GM19328 (cell line): Measurements from ENCODE around the gene PLCB2.

Experiments
- ATAC-seq: cut with Tn5 transposase; IDR thresholded peaks from one replicate; pipeline ENCODE4 v1.9.1; 2021; ENCODE audit warnings: mild to moderate bottlenecking, moderate library complexity; ENCODE audit not compliant: unreplicated experiment

PLCB2 gene

DNA sequence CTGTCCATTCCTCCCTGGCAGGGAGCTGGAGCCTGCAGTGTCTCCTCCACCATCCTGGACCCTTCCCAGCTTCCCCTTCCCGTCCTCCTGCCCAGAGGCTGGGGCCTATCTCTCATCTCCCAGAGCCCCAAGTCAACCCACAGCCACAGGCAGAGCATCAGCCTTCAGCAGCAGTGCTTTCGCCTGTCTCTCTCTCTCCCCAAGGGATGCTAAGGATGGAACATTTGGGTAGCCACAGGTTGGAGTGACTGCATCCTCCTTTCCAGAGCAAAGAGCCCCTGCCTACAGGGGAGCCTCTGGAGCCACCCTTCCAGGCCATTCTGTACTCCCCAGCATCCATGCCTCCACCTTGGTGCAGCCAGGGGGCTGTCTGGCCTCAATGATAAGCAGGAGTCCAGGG, 4.2 kb downstream of the PLCB2 start:
- ATAC-seq, result no peak

DNA sequence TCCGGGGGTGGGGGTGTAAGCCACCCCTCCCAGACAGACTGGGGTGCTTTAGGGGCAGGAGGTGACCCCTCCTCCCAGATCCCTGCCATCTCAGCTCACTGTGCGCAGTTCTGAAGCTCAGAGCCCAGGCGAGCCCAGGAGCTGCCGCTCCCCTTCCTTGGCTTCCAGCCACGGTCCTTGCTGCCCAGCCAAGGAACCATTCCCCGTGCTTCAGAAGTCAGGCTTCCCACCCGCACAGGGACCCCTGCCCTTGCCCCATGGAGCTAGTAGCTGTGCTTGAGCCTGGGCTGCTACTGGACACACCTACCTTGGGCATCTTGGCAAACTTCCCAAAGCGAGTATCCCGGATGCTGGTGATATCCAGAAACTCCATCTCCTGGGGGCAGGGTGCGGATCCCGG, 4.8 kb downstream of the PLCB2 start:
- no peak for ATAC-seq

DNA sequence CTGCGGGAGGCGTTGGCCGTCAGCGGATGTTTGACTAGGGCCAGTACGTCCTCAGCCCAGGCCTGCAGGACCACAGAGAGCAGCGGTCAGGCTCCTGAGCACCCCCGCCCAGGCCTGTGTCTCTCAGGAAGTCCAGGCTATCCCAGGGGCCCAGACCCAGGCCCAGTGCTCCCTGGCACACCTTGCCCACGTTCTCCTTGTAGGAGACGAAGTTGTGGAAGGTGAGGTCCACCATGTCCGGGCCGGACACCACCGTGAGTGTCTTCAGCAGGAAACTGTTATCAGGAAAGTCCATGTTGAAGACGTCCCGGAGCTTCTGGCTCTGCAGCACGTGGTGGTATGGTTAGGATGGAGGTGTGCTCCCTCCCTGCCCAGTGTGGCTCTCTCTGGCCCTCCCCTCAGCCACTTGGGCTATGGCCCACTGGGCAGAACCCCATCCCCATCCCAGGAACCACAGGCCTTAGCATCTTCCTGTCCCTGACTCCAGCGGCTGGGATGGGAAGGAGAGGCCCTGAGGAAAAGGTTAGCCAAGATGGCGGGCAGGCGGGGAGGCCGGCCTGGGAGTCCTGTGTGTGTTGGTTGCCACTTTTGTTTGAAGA, 5.3 kb downstream of the PLCB2 start:
- no peak for ATAC-seq

DNA sequence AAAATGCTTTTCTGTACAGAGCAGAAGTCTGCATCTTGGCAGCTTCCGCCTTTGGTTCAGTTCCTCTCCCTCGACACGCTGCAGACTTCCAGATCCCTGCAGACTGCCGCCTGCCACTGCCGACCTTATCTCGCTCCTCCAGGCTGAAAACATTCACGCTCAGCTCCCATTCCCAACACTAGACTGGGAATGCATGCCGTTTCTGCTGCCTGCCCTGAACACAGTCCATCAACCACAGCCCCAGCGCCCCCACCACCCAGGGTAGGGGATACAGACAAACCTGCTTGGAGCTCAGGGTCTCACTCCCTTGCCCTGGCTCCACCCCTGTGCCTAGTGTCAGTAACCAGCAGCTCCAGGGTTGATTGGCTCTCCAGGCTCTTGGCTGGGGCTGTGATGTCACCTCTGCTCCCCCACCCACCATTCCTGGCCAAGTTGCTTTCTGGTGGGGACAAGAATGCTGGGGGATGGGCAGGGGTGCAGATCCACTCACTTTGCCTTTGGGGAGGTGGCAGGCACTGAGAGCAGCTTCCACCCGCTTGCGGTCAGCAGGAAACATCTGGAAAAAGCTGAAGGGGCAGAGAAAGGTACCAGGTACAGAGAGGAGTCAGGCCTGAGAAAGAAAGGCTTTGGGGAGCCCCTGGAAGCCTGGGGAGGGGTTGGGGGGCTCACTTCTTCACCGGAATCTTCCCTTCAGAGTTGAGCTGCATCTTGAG, 6.1 kb downstream of the PLCB2 start:
- ATAC-seq, result no peak

DNA sequence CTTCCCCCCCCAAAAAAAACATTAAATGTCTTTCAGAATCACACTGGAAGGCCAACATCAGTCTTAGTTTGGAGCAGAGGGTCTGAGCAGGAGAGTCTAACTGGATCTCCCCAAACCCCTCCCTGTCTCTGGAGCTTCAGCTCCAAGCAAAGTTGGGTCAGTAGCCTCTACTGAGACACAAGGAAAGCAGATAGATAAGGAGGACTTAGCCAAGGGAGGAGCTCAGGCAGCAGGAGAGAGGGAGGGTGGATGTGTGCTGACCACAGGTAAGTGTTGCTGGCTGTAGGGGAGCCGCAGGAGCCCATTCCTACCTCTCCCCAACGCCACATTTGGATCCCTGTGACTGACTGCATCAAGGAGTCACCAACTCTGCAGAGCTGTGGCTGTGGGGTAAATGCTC, 7.0 kb downstream of the PLCB2 start:
- no peak for ATAC-seq

DNA sequence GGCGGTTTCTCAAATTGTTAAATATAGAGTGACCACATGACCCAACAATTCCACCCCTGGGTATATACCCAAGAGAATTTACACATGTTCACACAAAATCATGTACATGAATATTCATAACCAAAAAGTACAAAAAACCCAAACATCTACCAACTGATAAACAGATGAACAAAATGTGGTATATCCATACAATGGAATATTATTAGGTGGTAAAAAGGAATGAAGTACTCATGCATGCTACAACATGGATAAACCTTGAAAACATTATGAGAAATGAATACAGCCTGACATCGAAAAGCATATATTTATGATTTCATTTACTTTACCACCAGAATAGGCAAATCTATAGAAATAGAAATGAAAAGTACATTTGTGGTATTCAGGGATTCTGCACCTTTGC, 7.4 kb downstream of the PLCB2 start:
- ATAC-seq, result no peak

DNA sequence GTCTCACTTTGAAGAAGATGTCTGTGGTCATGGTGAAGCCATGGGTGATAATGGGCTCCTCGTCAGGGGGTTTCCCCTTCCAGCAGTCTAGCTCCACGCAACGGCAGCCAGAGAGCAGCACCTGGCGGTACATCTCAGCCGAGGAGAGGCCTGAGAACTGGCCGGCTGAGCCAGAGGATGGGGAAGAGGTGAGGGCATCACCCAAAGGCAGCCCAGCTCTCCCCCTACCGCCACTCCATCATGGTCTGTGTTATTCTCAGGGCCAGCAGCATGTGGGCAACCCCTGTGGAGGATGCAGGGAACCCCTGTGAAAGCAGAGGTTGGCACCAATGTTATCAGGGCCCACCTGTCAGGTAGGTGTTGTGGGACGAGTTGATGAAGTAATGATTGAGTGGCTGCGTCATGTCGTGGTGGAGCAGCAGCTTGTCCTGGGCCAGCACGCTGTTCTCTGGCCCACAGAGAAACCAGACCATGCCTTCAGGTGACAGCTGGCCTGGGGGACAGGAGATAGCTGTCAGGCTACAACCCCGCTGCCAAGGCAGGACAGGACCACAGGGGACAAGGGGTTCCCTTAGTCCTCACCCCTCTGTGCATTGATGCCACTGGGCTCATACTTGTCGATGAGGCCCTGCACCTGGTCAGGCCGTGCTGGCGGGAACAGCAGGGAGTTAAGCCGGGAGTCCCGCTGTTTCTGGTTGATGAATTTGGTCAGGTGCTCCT, 9.4 kb downstream of the PLCB2 start:
- ATAC-seq, result no peak

DNA sequence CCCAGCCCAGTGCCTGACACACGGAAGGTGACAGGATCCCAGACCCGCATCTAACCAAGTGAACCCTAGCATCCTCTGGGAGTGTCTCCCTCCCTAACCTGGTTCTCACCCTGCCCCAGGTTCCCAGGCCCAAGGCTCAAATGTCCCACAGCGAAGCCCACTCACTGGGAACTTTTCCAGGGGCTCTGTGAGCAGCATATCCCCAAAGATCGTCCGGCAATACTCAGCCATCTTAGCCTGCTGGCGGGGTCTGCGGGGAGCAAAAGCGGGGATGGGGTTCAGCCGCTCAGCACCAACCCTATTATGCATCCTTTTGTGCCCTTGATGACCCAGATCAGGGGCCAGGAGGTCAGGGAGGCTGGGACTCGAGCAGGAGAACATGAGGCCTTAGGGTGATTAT, 10.4 kb downstream of the PLCB2 start:
- ATAC-seq, result no peak

DNA sequence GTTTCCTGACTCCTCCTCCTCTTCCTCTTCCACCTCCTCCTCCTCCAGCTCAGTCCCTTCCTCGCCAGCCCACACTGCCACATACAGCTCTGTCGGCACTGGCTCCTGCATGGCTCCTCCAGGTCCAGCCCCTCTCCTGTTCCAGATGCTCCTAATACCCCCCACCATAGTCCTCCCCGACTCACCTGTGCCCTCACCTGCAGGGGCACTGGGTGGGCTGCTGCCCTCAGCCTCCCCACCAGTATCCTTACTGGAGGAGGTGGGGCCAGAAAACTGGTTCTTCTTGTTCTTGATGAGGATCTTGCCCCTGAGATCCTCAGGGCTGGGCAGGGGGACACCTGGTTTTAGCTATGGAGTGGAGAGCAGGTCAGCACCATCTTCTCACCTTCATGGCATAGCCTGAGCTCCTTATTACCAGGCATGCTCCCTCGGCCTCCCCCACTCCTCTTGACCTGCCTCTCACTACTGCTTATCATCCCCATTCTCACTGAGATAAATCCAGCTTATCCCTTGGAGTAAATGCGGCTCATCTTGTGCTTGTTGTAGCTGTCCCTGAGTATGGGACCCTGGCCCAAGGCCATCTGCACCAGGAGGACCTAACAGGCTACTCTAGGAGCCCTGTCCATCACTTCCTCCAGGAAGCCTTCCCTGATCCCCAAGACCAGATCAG, 11.0 kb downstream of the PLCB2 start:
- ATAC-seq, result no peak

DNA sequence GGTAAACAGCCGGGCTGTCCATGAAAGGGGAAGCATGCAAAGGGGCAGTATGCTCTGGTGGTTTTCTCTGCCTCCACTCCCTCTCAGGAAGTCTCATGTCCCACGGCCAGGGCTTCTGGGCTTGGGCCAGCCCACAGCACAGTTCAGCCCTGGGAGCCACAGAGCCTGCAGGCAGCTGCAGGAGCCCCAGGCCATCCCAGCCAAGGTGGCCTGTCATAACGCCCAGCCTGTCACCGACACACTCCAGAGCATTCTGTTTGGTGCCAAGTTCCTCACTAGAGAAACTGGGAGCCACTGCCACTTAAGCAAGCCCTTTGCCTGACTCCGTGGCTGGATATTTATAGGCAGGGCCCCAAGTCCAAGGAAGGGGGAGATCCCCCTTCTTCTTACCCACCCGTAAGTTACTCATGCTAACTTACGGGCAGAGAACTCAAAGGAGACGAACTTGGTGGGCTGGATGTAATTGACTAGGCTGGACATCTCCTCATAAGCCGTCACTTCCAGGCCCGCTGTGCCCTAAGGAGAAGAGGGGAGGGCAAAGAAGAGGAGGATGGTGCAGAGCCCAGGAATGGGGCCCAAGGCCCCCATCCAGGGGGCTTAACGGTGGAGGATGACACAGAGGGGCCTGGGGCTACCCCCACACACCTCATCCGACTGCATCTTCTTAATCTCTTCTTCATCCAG, 11.7 kb downstream of the PLCB2 start:
- ATAC-seq, result no peak

DNA sequence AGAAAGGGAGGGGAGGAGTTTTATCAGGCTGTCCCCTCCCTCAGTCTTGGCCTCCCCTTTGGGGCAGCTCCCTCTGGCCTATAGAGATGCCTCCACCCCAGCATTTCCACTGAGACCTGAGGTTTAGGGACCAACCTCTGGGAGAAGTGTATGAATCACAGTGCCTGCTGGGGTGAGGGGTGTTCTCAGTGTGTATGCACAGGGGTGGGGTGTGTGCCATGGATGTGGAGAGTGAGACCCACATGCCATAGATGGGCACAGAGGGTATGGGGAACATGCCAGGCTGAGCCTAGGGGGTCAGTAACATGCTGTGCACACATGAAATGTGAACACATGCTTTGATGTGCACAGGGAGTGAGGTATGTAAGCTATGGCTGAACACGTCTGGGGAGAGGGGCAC, 12.4 kb downstream of the PLCB2 start:
- no peak for ATAC-seq

DNA sequence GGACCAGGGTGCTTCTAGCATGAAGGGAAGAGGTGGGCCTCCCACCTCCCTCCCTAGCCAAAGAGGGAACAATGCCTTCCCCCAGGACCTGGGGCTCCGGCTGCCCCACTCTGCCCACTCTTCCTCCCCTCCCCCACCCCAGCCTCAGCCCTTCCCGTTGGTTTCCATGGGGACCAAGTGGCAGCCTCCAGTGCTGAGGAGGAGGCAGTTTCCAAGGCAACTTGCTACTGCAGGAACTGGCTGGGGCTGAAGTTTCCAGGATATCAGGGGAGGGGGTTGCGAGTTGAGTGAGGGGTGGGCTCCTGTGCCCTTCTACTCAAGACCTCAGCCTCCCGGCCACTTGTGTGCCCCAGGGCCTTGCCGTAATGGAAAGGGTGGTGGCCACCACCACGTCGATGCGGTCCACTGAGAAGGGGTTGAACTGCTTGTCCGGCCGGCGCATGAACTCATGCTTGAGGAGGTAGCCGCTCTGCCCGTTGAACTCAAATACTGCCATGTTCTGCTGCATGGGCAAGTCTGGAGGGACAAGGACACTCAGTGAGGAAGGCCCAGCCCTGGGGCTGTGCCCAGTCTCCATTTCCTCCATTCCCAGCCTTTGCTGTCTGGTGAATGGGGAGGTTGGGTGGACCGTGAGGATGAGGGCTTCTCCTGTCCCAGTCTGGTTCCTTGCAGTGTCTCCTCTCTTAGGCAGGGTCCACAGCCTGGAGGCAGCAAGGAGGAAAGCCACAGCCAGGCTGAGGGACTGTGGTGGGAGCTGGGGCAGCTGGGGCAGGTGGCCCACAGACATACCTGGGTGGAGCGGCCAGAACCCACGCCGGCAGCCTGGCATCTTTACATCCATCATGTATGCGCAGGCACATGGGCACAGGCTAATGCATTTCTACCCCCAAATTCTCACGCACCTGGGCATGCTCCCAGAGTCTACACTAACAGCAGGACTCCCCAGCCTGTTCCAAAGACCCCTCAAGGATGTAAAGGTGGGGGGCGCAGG, 13.5 kb downstream of the PLCB2 start:
- ATAC-seq, result no peak

DNA sequence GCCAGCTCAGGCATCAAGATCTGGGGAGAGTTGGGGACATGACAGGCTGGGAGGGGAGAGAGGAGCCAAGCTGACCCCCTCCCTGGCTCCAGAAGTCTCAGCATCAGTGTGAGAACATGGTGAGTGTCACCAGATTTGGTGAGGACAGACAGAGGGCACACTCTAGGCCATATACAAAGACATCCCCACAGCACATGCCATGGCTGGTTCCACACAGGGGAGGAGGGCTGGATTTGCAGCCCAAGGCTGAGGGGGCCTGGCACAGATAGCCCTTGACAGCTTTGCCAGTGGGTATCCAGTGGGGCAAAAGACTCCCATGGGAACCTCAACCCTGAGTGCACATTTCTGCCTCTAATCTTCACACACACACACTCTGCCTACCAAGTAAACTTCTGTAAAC, 14.7 kb downstream of the PLCB2 start:
- ATAC-seq, result no peak

DNA sequence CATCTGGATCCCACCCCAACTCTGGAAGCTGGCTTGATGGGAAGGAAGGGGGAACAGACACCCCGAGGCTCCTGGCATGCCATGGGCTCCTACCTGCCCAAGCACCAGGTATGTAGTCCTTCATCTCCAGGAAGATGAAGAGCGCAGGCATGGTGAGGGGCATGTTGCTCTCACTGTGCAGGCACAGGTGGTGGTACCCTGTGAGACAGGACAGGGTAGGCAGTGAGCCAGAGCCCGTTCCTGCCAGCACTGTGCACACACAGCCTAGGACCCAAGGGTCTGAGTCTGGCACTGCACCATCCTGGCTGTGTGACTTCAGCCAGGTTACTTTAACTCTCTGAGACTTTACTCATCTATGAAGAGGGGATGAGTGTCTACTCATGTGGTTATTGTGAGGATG, 15.5 kb downstream of the PLCB2 start:
- no peak for ATAC-seq

DNA sequence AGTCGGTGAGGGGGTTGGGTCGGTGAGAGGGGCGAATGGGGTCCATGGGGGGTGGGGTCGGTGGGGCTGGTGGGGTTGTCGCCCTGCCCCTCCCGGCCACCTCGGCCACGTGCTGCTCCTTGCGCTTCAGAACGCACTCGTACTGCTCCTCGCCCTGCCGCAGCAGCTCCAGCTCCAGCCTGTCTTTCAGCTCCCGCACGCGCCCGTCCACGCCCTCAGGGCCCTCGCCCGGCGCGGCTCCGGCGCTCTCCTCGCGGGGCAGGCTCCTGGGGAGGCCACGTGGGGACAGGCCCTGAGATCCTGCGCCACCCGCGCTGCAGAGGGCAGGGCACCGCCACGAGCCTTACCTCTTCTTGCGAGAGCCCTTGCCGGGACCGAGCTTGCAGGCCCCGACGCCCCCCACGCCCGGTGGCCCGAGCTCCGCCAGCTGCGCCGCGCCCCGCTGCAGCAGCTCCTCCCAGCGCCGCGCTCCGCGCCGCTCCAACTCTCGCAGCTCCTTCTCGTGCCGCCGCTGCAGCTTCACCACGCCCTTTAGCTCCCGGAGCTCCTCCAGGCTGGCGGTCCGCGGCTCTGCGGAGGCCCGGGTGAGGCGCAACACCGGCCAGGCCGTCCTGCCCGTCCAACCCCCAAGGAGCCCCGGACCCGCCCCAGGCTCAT, 16.7 kb downstream of the PLCB2 start:
- no peak for ATAC-seq

DNA sequence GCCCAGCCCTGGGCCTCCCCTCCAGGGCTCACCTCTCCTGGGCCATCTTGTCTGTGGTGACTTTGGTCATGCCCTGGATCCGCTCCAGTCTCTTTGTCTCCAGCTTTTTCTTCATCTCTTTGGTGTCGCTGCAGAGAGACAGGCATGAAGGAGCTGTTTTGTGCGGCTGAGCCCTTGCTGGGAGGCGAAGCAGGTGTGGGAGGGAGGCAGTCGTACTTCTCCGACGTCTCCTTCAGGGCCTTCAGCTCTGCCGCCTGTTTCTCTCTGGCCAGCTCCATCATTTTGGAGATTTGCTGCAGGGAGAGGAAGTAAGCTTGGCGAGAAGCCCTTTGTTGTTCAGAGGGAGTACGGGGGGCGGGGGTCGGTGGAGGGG, 17.2 kb downstream of the PLCB2 start:
- no peak for ATAC-seq

DNA sequence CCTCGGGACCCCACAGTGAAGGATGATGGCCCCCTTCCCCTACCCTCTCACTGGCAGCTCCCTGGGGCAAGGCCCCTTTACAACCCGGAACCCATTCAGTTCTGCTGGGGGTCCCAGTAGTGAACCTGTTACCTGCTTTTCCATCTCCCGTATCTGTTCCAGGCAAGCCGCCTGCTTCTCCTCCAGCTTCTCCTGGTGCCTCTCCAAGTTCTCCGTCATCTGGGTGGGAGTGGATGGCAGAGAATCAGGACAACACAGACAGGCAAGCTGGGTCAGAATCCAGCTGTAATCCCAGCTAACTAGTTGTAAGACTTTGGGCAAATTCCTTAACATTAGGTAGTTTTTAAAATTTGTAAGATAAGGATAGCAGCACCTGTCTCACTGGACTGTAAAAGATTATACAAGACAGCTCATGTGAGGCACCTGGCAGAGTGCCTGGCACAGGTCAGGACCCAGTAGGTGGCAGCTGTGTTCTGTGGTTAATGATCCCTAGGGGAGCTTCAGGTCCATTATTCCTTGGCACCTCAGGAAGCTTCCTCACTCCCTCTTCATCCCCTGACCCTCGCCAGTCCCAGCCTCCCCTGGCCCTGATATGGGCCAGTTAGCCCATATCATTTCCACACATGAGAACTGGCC, 18.5 kb downstream of the PLCB2 start:
- no peak for ATAC-seq

DNA sequence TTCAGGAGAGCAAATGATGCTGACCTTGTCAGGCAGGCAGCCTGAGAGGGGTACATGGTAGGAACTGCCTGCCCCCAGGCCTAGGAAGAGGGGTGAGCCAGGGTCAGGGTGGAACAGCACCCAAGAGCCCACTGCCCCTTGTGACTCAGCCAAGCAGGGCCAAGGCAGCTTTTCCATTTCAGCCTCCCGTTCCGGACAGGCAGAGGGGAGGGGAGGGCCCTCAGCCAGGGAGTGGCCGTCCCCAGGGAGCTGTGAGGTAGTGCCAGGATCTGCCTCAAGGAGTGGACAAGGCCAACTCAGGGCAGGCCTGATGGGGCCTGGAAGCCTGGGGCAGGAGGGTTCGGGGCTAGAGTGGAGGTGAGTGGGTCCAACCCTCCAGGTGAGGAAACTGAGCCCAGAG, 19.8 kb downstream of the PLCB2 start:
- ATAC-seq, result no peak

DNA sequence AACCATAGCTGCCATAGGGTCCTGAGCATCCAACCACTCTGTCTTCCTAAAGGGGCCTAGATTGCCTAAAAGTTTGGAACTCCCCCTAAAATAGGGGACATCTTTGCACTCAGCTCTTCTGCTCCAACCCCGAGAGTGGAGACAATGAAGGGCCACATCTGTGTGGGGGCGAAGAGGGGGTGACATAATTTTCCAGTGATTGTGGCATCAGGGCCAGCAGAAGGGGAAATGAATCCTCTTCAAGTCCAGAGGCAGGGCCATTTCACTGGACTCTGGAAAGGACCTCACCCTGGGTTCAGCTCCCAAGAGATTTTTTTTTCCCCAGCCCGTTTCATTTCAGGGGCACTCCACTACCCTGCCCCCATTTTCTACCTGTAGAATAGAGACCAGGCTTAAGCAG, 20.2 kb downstream of the PLCB2 start:
- ATAC-seq, result no peak
